Natural killer cell (primary cell): ENCODE measurements around the gene KLK13. TPM values are rescaled to one million over a fixed set of nuclear protein-coding genes. Genes with fewer than 3 reads are reported as not detected.

Experiments used
- ATAC-seq, 3 donors: fragments of 150-1000 bp in 2 of 3; fragments of 200-7000 bp in 1 of 3; cut with Tn5 transposase; 1 replicate in 1 of 3; 2 replicates in 2 of 3; pipeline ENCODE4 v1.10.0; 2021; ENCODE audit warnings: mild to moderate bottlenecking in 2 of 3, moderate library complexity in 2 of 3
- DNase-seq, 2 donors: peaks; one replicate each; pipeline versions ENCODE4 v3.0.0 to v3.0.0-alpha.2; 2013 to 2021; ENCODE audit warnings: mixed read lengths in 1 of 2
- H3K27ac ChIP-seq: one replicate; pipeline ENCODE4 v1.5.1; 2013; ENCODE audit warnings: mild to moderate bottlenecking, low read length
- H3K27me3 ChIP-seq: one replicate; pipeline ENCODE4 v1.6.1; 2013; ENCODE audit warnings: low read length; ENCODE audit not compliant: control insufficient read depth, insufficient read depth
- H3K36me3 ChIP-seq: one replicate; pipeline ENCODE4 v1.6.1; 2013; ENCODE audit warnings: low read length; ENCODE audit not compliant: control insufficient read depth, insufficient read depth
- H3K4me1 ChIP-seq: one replicate; pipeline ENCODE4 v1.6.1; 2013; ENCODE audit warnings: low read length; ENCODE audit not compliant: control insufficient read depth, insufficient read depth
- H3K4me3 ChIP-seq: one replicate; pipeline ENCODE4 v1.5.1; 2013; ENCODE audit warnings: low read length
- H3K9me3 ChIP-seq: one replicate; pipeline ENCODE4 v1.6.1; 2013; ENCODE audit warnings: low read length; ENCODE audit not compliant: control insufficient read depth, insufficient read depth
- H3K27ac Mint-ChIP-seq, 2 donors: one replicate each; pipeline ENCODE4 v1.8.0; 2022; ENCODE audit warnings: mild to moderate bottlenecking in 2 of 2, mixed read lengths in 2 of 2, moderate library complexity in 1 of 2
- H3K27me3 Mint-ChIP-seq, 2 donors: one replicate each; pipeline ENCODE4 v1.8.0; 2022; ENCODE audit warnings: low read depth in 2 of 2, mixed read lengths in 2 of 2
- H3K36me3 Mint-ChIP-seq: one replicate; pipeline ENCODE4 v1.8.0; 2022; ENCODE audit warnings: mixed read lengths
- H3K4me1 Mint-ChIP-seq, 2 donors: one replicate each; pipeline ENCODE4 v1.8.0; 2022; ENCODE audit warnings: mixed read lengths in 2 of 2
- H3K4me3 Mint-ChIP-seq: one replicate; pipeline ENCODE4 v1.8.0; 2022; ENCODE audit warnings: mild to moderate bottlenecking, moderate library complexity, mixed read lengths
- H3K9me3 Mint-ChIP-seq, 2 donors: one replicate each; pipeline ENCODE4 v1.8.0; 2022; ENCODE audit warnings: mixed read lengths in 2 of 2
- WGBS: methylation state at CpG from one replicate; pipeline ENCODE4 v1.1.7; 2013; ENCODE audit warnings: missing lambda C conversion rate; ENCODE audit not compliant: insufficient coverage; 5-methylcytosine and 5-hydroxymethylcytosine counted together
- intact Hi-C: fragments of 100-400 bp; cut with micrococcal nuclease; formaldehyde crosslinking; loops from one replicate; pipeline ENCODE4 v1.14.2; 2022
- total RNA-seq, 4 donors: library from RNA; stranded (reverse); fragments of 120-200 nt in 1 of 4; gene quantifications; one replicate each; pipeline versions ENCODE4 v1.2.3 to v1.2.4, GENCODE V29; 2013 to 2022
- TF ChIP-seq, protein P1 (sequence below): fragments of 200-600 bp; IDR thresholded peaks from one replicate; pipeline ENCODE4 v1.8.0; 2022; ENCODE audit warnings: antibody characterized with exemption

KLK13 gene
- total RNA-seq, 3 donors from 2014 or later (not counting 1 experiment from before 2014, with no cell fraction given): not detected

DNA sequence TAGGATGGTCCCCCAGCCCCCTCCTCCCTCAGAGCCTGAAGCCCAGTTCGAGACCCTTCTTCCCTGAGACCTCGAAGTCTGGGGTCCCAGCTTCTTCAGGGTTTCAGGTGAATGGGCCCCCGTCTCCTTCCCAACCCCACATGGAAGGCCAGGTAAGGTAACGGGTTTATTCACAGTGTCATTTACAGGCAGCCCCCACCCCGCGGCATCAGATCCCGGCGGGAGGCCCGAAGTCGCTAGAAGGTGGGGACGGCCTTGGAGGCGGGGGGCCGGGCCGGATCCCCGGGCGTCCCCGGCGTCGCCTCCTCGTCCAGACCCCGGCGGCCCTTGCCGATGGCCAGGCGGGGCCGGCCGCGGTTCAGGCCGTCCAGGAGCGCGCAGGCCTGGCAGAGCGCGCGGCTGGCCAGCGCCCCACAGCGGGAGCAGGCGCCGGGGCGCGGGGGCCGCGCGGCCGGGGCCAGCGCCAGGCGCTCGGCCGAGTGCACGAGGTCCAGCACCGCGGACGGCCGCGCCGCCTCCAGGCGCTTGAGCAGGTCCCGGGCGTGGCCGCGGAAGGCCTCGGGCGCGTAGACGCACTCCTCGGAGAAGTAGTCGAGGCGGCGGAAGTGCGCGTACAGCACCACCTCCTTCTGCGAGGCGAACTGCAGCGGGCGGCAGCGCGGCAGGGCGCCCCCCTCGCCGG, 33.6 kb upstream of the KLK13 start:
- peaks cover 30% of the 10 kb centered on the region for H3K36me3 ChIP-seq
- intact Hi-C loops: loop anchor here (10.0 kb wide), 1 partner anchor 164 kb away; no protein-coding TSS in a partner anchor
- Mint-ChIP-seq H3K4me3 (no peak overlapping the region), H3K36me3 (no peaks in the 10 kb centered on the region), H3K27ac (peak overlapping the region in 1 of 2 donors; percentile 77), H3K27me3 (no peaks in the 10 kb centered on the region), H3K4me1 (peaks cover 25 to 33% of the 10 kb centered on the region in 2 donors), H3K9me3 (no peaks in the 10 kb centered on the region)
- peak in 2 of 3 donors; percentile 82 to 89 for ATAC-seq
- WGBS: 83% methylated on average over 78 of the region's 78 CpGs
- peak; percentile 42 to 71 for DNase-seq
- H3K9me3 ChIP-seq: no peaks in the 10 kb centered on the region
- H3K4me1 ChIP-seq: peaks cover 29% of the 10 kb centered on the region
- H3K27me3 ChIP-seq: no peaks in the 10 kb centered on the region
- no peak overlapping the region for H3K4me3 ChIP-seq
- H3K27ac ChIP-seq: no peak overlapping the region
- TF ChIP-seq, protein P1, sequence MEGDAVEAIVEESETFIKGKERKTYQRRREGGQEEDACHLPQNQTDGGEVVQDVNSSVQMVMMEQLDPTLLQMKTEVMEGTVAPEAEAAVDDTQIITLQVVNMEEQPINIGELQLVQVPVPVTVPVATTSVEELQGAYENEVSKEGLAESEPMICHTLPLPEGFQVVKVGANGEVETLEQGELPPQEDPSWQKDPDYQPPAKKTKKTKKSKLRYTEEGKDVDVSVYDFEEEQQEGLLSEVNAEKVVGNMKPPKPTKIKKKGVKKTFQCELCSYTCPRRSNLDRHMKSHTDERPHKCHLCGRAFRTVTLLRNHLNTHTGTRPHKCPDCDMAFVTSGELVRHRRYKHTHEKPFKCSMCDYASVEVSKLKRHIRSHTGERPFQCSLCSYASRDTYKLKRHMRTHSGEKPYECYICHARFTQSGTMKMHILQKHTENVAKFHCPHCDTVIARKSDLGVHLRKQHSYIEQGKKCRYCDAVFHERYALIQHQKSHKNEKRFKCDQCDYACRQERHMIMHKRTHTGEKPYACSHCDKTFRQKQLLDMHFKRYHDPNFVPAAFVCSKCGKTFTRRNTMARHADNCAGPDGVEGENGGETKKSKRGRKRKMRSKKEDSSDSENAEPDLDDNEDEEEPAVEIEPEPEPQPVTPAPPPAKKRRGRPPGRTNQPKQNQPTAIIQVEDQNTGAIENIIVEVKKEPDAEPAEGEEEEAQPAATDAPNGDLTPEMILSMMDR: no peak

DNA sequence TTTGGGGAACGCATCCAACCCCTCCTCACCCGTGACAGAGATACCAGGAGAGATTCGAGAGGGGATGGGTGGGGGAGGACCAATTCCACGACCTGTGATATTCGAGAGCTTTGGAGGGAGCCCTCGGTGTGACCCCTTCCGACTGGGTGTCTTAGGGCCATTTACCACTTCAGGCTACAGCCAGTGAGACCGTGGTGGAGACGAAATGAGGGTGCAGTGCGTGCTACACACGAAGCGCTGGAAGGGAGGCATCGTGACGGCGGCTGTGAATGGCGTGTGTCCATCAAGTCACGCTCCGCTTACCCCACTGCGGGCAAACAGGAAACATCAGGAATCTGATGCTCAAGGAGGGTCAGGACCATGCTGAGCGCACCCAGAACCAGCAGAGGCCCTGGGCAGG, 32.9 kb upstream of the KLK13 start:
- H3K27me3 ChIP-seq: no peaks in the 10 kb centered on the region
- peaks cover 24 to 31% of the 10 kb centered on the region in 2 donors for H3K4me1 Mint-ChIP-seq
- H3K4me3 ChIP-seq: no peak overlapping the region
- TF ChIP-seq, protein P1: no peak
- no peak overlapping the region for H3K27ac ChIP-seq
- H3K4me3 Mint-ChIP-seq: peak overlapping the region; percentile 14
- H3K27me3 Mint-ChIP-seq: no peaks in the 10 kb centered on the region
- peaks cover 26% of the 10 kb centered on the region for H3K36me3 ChIP-seq
- H3K36me3 Mint-ChIP-seq: no peaks in the 10 kb centered on the region
- ATAC-seq (no peak), DNase-seq (no peak)
- no peaks in the 10 kb centered on the region for H3K9me3 ChIP-seq
- no peaks in the 10 kb centered on the region for H3K9me3 Mint-ChIP-seq
- 90% methylated on average over 20 of the region's 20 CpGs for WGBS
- intact Hi-C loops: loop anchor here (10.0 kb wide), 1 partner anchor 163 kb away; no protein-coding TSS in a partner anchor
- H3K27ac Mint-ChIP-seq: peak overlapping the region in 1 of 2 donors; percentile 14
- peaks cover 29% of the 10 kb centered on the region for H3K4me1 ChIP-seq

DNA sequence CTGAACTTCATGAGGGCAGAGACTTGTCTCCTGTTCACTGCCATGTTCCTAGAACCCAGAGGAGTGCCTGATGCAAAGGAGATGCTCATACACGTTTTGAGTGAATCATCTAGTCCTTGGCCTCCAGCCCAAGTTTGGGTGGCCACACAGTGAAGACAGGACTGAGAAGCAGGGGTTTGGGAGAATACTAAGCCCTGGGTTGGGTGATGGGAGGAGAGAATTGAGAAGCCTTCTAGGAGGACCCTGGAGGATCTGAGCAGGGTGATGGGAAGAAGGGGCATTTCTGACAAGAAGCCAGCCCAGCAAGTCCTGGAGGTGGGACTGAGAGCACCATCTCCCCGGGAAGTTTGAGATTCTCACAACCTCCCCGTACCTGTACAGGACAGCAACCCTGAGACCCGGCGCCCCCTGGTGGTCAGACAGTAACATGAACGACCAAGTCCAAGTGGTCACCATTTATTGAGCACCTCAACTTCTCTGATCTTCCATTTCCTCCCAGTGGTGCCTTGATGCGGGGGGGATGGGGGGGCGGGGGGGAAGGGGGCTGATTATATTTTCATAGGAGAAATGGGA, 32.4 kb upstream of the KLK13 start:
- no peaks in the 10 kb centered on the region for H3K9me3 ChIP-seq
- peaks cover 29% of the 10 kb centered on the region for H3K4me1 ChIP-seq
- TF ChIP-seq, protein P1: peak; percentile 47
- no peaks in the 10 kb centered on the region for H3K36me3 Mint-ChIP-seq
- no peaks in the 10 kb centered on the region for H3K27me3 Mint-ChIP-seq
- H3K27ac ChIP-seq: no peak overlapping the region
- ATAC-seq (peak; percentile 59 to 70 (median 61)), DNase-seq (peak; percentile 67 to 78)
- no peak overlapping the region for H3K4me3 ChIP-seq
- H3K27me3 ChIP-seq: no peaks in the 10 kb centered on the region
- intact Hi-C loops: loop anchor here (10.0 kb wide), 1 partner anchor 162 kb away; no protein-coding TSS in a partner anchor
- 21% methylated on average over 5 of the region's 8 CpGs for WGBS
- peaks cover 19 to 26% of the 10 kb centered on the region in 2 donors for H3K4me1 Mint-ChIP-seq
- H3K4me3 Mint-ChIP-seq: peak overlapping the region; percentile 21
- H3K27ac Mint-ChIP-seq: peak overlapping the region in 1 of 2 donors; percentile 14
- H3K36me3 ChIP-seq: peaks cover 21% of the 10 kb centered on the region
- H3K9me3 Mint-ChIP-seq: no peaks in the 10 kb centered on the region
